AML-193 (cell line): ENCODE results near the gene CDCA4.

Experiments used
- DNase-seq, 2 experiments: peaks; one replicate each; lab custom pipeline; 2025; lab: John Stamatoyannopoulos, UW

CDCA4 gene

DNA sequence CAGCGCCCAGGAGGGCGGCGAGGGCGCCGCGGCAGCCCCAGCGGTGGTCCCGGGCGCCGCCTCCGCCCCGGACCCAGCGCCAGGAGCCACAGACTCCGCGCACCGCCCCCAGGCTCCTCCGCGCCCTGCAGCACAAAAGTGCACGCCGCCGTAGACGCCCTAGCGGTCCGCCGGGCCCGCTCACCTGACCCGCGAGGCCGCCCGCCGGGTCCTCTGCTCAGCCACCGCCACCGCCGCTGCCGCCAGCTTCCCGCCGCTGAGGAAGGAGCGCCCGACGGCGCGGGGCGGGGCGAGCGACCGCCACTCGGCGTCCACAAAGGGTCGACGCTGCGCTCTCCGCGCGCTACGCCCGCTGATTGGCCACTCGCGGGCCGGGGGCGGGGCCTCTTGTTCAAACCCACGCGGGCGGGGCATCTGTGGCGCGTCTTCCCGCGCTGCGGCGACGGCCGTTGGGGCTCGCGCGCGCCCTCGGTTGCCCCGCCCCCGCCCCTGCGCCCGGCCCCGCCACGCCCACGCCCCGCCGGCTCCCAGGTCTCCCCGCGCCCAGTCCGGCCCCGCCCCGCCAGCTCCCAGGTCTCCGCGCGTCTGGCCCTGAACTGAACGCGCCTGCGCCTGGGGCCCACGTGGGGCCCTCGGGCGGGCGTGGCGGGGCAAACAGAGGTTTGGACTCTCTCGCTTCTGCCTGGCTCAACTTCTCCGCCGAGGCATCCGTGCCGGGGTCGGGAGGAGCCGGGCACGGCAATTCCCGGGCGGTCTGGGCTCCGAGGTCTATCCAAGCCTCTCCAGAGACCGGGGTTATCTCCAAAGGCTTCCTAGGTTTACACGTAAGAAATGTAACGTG lies at the start of gene CDCA4:
Gene CDCA4 (minus strand): TSS at position 269 of the 841 bp plus-strand sequence. CDS start 9,154 bp downstream, outside the sequence.
- peak; percentile 97 to 98 for DNase-seq

- DNase-seq, result peak; percentile 42 to 47
Observed at GRCh38 chr14:105069871-105070759, 49.2 kb upstream of the CDCA4 start.

DNA sequence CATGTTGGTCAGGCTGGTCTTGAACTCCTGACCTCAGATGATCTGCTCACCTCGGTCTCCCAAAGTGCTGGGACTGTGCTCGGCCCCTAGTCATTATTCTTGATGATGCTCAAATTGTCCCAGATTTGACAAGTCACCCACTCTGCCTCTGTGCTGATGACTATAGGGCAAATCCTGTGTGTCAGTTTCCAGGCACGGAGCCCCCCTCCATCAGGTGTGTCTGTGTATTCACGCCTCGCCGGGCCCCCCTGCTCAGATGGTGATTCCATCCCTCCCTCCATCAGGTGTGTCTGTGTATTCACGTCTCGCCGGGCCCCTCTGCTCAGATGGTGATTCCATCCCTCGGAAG lies 48.6 kb upstream of the CDCA4 start:
- DNase-seq, result no peak

- DNase-seq, result no peak
Observed at GRCh38 chr14:105068818-105069217, 47.9 kb upstream of the CDCA4 start.

DNA sequence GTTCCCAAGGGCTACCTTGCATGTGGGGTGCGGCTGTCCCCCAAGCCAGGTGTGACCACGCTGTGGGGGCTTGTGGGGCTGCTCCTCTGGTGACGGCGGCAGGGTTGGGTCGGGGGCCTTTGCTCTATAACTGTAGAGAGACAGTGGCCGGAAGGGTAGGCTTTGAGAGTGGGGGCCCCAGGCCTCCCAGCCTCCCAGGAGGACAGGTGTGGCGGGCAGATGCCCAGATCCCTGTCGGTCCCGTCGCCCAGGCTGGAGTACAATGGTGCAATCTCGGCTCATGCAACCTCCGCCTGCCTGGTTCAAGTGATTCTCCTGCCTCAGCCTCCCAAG lies 47.1 kb upstream of the CDCA4 start:
- DNase-seq, result no peak

DNA sequence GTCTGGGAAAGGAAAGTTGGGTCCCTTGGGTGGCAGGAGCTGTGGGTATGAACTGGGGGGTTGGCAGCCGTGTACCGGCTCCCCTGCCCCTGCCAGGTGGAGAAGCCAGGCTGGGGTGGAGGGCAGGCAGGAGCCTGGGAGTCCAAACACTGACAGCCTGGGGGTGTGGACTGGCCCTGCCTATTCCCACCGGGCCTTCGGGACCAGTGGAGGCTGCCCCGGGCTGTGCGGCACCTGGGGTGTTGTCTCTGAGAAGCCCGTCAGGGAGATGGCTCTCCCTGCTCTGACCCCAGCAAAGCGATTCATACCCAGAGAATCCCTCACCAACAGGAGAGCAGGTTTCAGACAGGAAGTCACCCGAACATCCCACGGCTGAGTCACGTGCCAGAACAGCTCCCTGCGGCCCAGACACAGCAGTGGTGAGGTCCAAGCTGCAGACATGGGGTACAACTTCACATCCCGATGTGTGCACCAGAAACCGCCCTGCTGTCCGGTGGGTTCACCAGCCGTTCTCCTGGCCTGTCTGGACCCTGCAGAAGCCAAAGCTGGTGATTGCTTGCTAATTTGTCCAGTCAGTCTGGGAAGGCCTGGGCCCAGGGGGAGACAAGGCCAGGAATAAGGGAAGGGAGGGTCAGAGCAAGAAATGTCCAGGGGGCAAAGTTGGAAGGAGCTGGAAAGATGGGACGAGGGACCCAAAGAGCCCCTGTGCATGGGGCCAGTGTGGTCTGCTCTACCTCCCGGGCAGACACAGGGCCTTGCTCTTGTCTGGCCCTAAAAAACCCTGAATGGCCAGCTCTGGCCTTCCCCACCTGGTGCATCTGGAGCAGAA lies 46.5 kb upstream of the CDCA4 start:
- DNase-seq, result no peak

- DNase-seq, result no peak
Observed at GRCh38 chr14:105066240-105067071, 45.6 kb upstream of the CDCA4 start.

- DNase-seq, result peak; percentile 84
Observed at GRCh38 chr14:105065280-105066228, 44.7 kb upstream of the CDCA4 start, which contains the start of gene GPR132. Gene GPR132 (minus strand): TSS chr14:105065430. CDS start chr14:105055420, 10,010 bp downstream.

GRCh38 chr14:105064721-105065143 lies 43.8 kb upstream of the CDCA4 start:
- no peak for DNase-seq

GRCh38 chr14:105064001-105064400 lies 43.1 kb upstream of the CDCA4 start:
- no peak for DNase-seq

DNA sequence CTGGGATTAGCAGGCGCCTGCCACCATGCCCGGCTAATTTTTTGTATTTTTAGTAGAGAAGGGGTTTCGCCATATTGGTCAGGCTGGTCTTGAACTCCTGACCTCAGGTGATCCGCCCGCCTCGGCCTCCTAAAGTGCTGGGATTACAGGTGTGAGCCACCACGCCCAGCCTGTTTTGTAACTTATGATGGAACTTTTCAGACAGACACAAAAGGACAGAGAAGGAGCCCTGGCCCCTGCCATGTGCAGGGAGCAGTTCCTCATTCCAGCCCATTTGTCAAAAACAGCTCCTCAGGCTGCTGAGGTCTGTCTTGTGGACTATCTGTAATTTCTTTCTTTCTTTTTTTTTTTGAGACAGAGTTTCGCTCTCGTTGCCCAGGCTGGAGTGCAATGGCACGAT lies 42.6 kb upstream of the CDCA4 start:
- peak; percentile 25 to 38 for DNase-seq

GRCh38 chr14:105063056-105063455 lies 42.2 kb upstream of the CDCA4 start:
- no peak for DNase-seq

- no peak for DNase-seq
Observed at GRCh38 chr14:105062048-105062433, 41.2 kb upstream of the CDCA4 start.

DNA sequence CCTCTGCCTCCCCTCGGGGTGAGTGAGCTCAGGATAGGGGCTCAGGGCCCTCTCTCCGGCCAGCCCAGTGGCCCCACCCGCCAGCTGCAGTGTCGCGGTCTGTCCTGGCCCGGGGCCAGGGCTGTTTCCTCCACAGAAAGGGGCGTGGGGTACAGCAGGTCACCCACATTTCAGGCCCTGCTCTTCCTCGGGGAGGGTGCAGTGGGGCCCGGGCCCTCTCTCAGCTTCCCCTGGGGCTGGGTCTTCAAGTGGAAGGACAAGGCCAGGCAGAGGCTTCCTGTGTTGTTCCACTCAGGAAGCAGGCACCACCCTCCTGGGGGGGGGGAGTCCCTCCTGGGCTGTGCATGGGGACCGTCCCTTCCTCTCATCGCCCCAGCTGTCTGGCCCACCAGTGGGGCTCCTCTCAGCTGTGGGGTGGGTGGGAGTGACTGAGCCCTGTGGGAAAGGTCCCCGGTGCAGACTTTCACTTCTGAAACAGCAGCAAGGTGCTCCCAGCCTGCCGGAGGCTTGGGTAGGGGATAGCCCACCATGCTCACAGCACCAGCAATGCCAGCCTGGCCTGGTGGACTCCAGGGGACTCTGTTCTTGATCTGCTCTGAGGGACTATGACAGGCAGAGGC lies 40.7 kb upstream of the CDCA4 start:
- DNase-seq, result no peak

DNA sequence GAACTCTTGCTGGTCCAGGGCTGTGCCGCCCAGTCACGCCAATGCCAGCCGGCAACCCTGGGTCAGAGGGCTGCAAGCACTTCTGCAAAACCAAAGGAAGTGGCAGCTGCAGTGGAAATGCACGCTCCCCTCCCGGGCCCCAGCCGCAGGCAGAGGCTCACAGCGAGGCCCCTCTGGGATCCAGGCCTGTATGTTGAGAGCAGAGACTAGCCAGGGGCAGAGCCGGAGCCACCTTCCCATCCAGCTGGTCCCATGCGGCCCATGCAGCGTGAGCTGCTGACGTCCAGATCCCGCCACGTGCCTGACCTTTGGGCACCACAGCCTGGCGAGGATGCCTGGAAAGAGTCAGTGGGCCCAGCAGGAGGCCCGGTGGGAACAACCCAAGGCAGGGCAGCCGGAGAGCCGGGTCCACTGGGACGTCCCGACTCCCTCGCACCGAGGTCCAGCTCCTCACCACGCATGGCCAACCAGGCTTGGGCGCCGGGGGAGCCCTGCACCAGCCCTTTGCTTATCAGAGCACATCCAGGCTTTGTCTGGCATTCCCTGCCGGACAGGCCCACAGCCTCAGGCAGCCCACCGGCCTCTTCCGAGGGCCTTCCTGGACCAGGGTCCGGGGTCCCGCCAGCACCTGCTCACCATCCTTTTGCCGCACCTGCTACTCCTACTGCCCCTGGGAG lies 40.0 kb upstream of the CDCA4 start:
- DNase-seq, result peak; percentile 60 to 63

- DNase-seq, result no peak
Observed at GRCh38 chr14:105059925-105060565, 39.2 kb upstream of the CDCA4 start.

GRCh38 chr14:105059035-105059924 lies 38.4 kb upstream of the CDCA4 start:
- DNase-seq, result no peak
